Measurements from ENCODE around the gene TCEAL8.
"Not testable (repeated sequence)": the region's sequence is repeated elsewhere in the genome, so short reads cannot be mapped to it uniquely, and the experiment has no call there.

Gene TCEAL8

GRCh38 chrX:103254921-103255493 lies at the start of gene TCEAL8:
TCEAL8 (minus strand) TSS chrX:103255155; CDS start chrX:103253979, 1,176 bp downstream.
- peak; percentile 90 for DNase-seq

GRCh38 chrX:103304705-103305104 lies 49.8 kb upstream of the TCEAL8 start:
- no peak for DNase-seq

- DNase-seq: no peak
These were observed 38.2 kb upstream of the TCEAL8 start for GRCh38 chrX:103293118-103293517.

- DNase-seq: no peak
These were observed 24.7 kb upstream of the TCEAL8 start for GRCh38 chrX:103279624-103280023.

GRCh38 chrX:103276581-103277002 lies 21.6 kb upstream of the TCEAL8 start, which contains the start of gene TCEAL5:
TCEAL5 (minus strand) TSS chrX:103276750; CDS start chrX:103274563, 2,187 bp downstream.
- DNase-seq: peak; percentile 2

- DNase-seq: no peak
These were observed 21.1 kb upstream of the TCEAL8 start for GRCh38 chrX:103275947-103276567.

GRCh38 chrX:103274284-103274683 lies 19.3 kb upstream of the TCEAL8 start:
- no peak for DNase-seq

- no peak for DNase-seq
These were observed 3.3 kb upstream of the TCEAL8 start for GRCh38 chrX:103258275-103258674.

GRCh38 chrX:103256651-103257050 lies 1.7 kb upstream of the TCEAL8 start:
- DNase-seq: no peak

- DNase-seq: peak; percentile 33
These were observed 657 bp downstream of the TCEAL8 start for GRCh38 chrX:103254171-103254824.

- DNase-seq: no peak
These were observed 1.3 kb downstream of the TCEAL8 start for GRCh38 chrX:103253608-103254007.

GRCh38 chrX:103250977-103251376 lies 4.0 kb downstream of the TCEAL8 start:
- DNase-seq: no peak

GRCh38 chrX:103249805-103250204 lies 5.2 kb downstream of the TCEAL8 start:
- no peak for DNase-seq

GRCh38 chrX:103248553-103248952 lies 6.4 kb downstream of the TCEAL8 start:
- no peak for DNase-seq

- DNase-seq: no peak
These were observed 14.8 kb downstream of the TCEAL8 start for GRCh38 chrX:103240155-103240554.

GRCh38 chrX:103236296-103236695 lies 18.7 kb downstream of the TCEAL8 start:
- DNase-seq: no peak

GRCh38 chrX:103235608-103236007 lies 19.3 kb downstream of the TCEAL8 start:
- DNase-seq: not testable (repeated sequence)

GRCh38 chrX:103234869-103235268 lies 20.1 kb downstream of the TCEAL8 start:
- DNase-seq: no peak

GRCh38 chrX:103233263-103233662 lies 21.7 kb downstream of the TCEAL8 start:
- DNase-seq: no peak

GRCh38 chrX:103225918-103226317 lies 29.0 kb downstream of the TCEAL8 start:
- DNase-seq: not testable (repeated sequence)

GRCh38 chrX:103220511-103221323 lies 34.2 kb downstream of the TCEAL8 start:
- no peak for DNase-seq

GRCh38 chrX:103215425-103215991 lies 39.4 kb downstream of the TCEAL8 start:
- peak; percentile 16 for DNase-seq

- DNase-seq: peak; percentile 77
These were observed 40.0 kb downstream of the TCEAL8 start, which contains the start of gene BEX4 for GRCh38 chrX:103214870-103215424. BEX4 (plus strand) TSS chrX:103215108; CDS start chrX:103216154, 1,046 bp downstream.
